ENCODE results near the gene SCN7A.

Gene SCN7A

GRCh38 chr2:166406374-166406773, 87.7 kb downstream of the SCN7A start:
- Histone ChIP-seq H3K27ac (ENCODE audit: low read depth, low read length) (no peak overlapping the region), H3K9me3 (ENCODE audit: control insufficient read depth in 1 of 2, low read length in 2 of 2) (no peaks in the 10 kb centered on the region), H3K27me3 (ENCODE audit: control insufficient read depth in 1 of 2, insufficient read depth in 2 of 2, low read length in 2 of 2) (no peaks in the 10 kb centered on the region), H3K9ac (ENCODE audit: low read depth in 1 of 2, low read length in 2 of 2) (no peak overlapping the region), H3K4me1 (ENCODE audit: control insufficient read depth in 1 of 2, insufficient read depth in 2 of 2, low read length in 2 of 2) (no peaks in the 10 kb centered on the region), H3K36me3 (ENCODE audit: control insufficient read depth in 1 of 2, insufficient read depth in 2 of 2, low read length in 2 of 2) (no peaks in the 10 kb centered on the region), H3K4me3 (ENCODE audit: low read depth in 1 of 2, low read length in 2 of 2) (no peak overlapping the region)

GRCh38 chr2:166405569-166405926, 88.5 kb downstream of the SCN7A start:
- Histone ChIP-seq H3K27ac (ENCODE audit: low read depth, low read length) (no peak overlapping the region), H3K9me3 (ENCODE audit: control insufficient read depth in 1 of 2, low read length in 2 of 2) (no peaks in the 10 kb centered on the region), H3K27me3 (ENCODE audit: control insufficient read depth in 1 of 2, insufficient read depth in 2 of 2, low read length in 2 of 2) (no peaks in the 10 kb centered on the region)

GRCh38 chr2:166404831-166405568, 89.0 kb downstream of the SCN7A start:
- no peak overlapping the region for H3K9ac ChIP-seq (ENCODE audit: low read depth in 1 of 2, low read length in 2 of 2)
- H3K36me3 ChIP-seq (ENCODE audit: control insufficient read depth in 1 of 2, insufficient read depth in 2 of 2, low read length in 2 of 2): no peaks in the 10 kb centered on the region
- H3K27me3 ChIP-seq (ENCODE audit: control insufficient read depth in 1 of 2, insufficient read depth in 2 of 2, low read length in 2 of 2): no peaks in the 10 kb centered on the region
- no peaks in the 10 kb centered on the region for H3K4me1 ChIP-seq (ENCODE audit: control insufficient read depth in 1 of 2, insufficient read depth in 2 of 2, low read length in 2 of 2)
- no peak overlapping the region for H3K4me3 ChIP-seq (ENCODE audit: low read depth in 1 of 2, low read length in 2 of 2)
- no peak overlapping the region for H3K27ac ChIP-seq (ENCODE audit: low read depth, low read length)
- no peaks in the 10 kb centered on the region for H3K9me3 ChIP-seq (ENCODE audit: control insufficient read depth in 1 of 2, low read length in 2 of 2)

More at GRCh38 chr2:166405569-166405926, 88.5 kb downstream of the SCN7A start:
- Histone ChIP-seq H3K4me1 (ENCODE audit: control insufficient read depth in 1 of 2, insufficient read depth in 2 of 2, low read length in 2 of 2) (no peaks in the 10 kb centered on the region), H3K36me3 (ENCODE audit: control insufficient read depth in 1 of 2, insufficient read depth in 2 of 2, low read length in 2 of 2) (no peaks in the 10 kb centered on the region), H3K4me3 (ENCODE audit: low read depth in 1 of 2, low read length in 2 of 2) (no peak overlapping the region), H3K9ac (ENCODE audit: low read depth in 1 of 2, low read length in 2 of 2) (no peak overlapping the region)

DNA sequence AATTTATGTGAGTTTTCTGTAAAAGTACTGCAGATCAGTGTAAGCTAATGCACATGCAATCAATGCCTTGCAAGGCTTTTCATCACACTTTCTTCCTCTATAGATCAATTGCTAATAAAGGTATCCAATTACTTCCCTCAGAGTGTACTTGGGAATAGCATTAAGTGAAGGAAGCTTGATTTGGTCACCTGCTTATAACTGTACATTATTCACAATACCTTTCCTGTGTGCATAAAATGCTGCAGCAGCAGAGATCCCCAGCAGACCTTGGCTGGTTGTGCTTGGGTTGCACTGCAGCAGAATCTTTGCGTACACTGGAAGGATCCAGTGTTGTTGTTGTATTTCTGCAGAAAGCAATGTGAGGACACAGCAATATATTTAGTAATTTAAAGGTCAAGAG, 99.8 kb downstream of the SCN7A start:
- no peak overlapping the region for H3K9ac ChIP-seq (ENCODE audit: low read depth in 1 of 2, low read length in 2 of 2)

DNA sequence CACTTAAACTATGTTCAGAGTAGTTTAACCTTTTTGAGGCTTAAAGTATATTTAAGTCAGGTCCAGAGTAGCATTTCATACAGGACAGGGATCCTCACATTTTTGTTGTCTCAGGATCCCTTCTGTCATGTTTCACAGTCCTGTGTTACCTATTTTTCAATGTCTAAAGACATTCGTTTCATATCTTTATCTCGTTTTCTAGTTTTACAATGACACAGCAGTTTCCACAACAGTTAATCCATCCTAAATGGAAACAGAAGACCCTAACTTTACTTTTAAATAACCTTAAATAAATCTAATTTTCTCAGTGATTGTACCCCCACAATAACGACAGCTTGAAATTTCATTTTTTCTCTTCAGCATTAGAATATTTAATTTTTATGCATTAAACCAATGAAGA, 101.0 kb downstream of the SCN7A start:
- Histone ChIP-seq H3K27me3 (ENCODE audit: control insufficient read depth in 1 of 2, insufficient read depth in 2 of 2, low read length in 2 of 2) (no peaks in the 10 kb centered on the region), H3K9ac (ENCODE audit: low read depth in 1 of 2, low read length in 2 of 2) (no peak overlapping the region), H3K4me3 (ENCODE audit: low read depth in 1 of 2, low read length in 2 of 2) (no peak overlapping the region), H3K27ac (ENCODE audit: low read depth, low read length) (no peak overlapping the region), H3K9me3 (ENCODE audit: control insufficient read depth in 1 of 2, low read length in 2 of 2) (no peaks in the 10 kb centered on the region), H3K36me3 (ENCODE audit: control insufficient read depth in 1 of 2, insufficient read depth in 2 of 2, low read length in 2 of 2) (no peaks in the 10 kb centered on the region), H3K4me1 (ENCODE audit: control insufficient read depth in 1 of 2, insufficient read depth in 2 of 2, low read length in 2 of 2) (no peaks in the 10 kb centered on the region)

More for the DNA sequence above, 99.8 kb downstream of the SCN7A start:
- Histone ChIP-seq H3K36me3 (ENCODE audit: control insufficient read depth in 1 of 2, insufficient read depth in 2 of 2, low read length in 2 of 2) (no peaks in the 10 kb centered on the region), H3K4me1 (ENCODE audit: control insufficient read depth in 1 of 2, insufficient read depth in 2 of 2, low read length in 2 of 2) (no peaks in the 10 kb centered on the region), H3K9me3 (ENCODE audit: control insufficient read depth in 1 of 2, low read length in 2 of 2) (no peaks in the 10 kb centered on the region), H3K27ac (ENCODE audit: low read depth, low read length) (no peak overlapping the region), H3K27me3 (ENCODE audit: control insufficient read depth in 1 of 2, insufficient read depth in 2 of 2, low read length in 2 of 2) (no peaks in the 10 kb centered on the region), H3K4me3 (ENCODE audit: low read depth in 1 of 2, low read length in 2 of 2) (no peak overlapping the region)

- H3K4me3 ChIP-seq (ENCODE audit: low read depth in 1 of 2, low read length in 2 of 2): no peak overlapping the region
- no peaks in the 10 kb centered on the region for H3K4me1 ChIP-seq (ENCODE audit: control insufficient read depth in 1 of 2, insufficient read depth in 2 of 2, low read length in 2 of 2)
- H3K9ac ChIP-seq (ENCODE audit: low read depth in 1 of 2, low read length in 2 of 2): no peak overlapping the region
- H3K9me3 ChIP-seq (ENCODE audit: control insufficient read depth in 1 of 2, low read length in 2 of 2): no peaks in the 10 kb centered on the region
- H3K36me3 ChIP-seq (ENCODE audit: control insufficient read depth in 1 of 2, insufficient read depth in 2 of 2, low read length in 2 of 2): no peaks in the 10 kb centered on the region
- H3K27me3 ChIP-seq (ENCODE audit: control insufficient read depth in 1 of 2, insufficient read depth in 2 of 2, low read length in 2 of 2): no peaks in the 10 kb centered on the region
- no peak overlapping the region for H3K27ac ChIP-seq (ENCODE audit: low read depth, low read length)
These were observed 105.5 kb downstream of the SCN7A start for GRCh38 chr2:166388481-166389070.

GRCh38 chr2:166385313-166385712, 108.7 kb downstream of the SCN7A start:
- Histone ChIP-seq H3K27me3 (ENCODE audit: control insufficient read depth in 1 of 2, insufficient read depth in 2 of 2, low read length in 2 of 2) (no peaks in the 10 kb centered on the region), H3K4me3 (ENCODE audit: low read depth in 1 of 2, low read length in 2 of 2) (no peak overlapping the region), H3K4me1 (ENCODE audit: control insufficient read depth in 1 of 2, insufficient read depth in 2 of 2, low read length in 2 of 2) (no peaks in the 10 kb centered on the region), H3K9me3 (ENCODE audit: control insufficient read depth in 1 of 2, low read length in 2 of 2) (no peaks in the 10 kb centered on the region), H3K36me3 (ENCODE audit: control insufficient read depth in 1 of 2, insufficient read depth in 2 of 2, low read length in 2 of 2) (no peaks in the 10 kb centered on the region), H3K27ac (ENCODE audit: low read depth, low read length) (no peak overlapping the region), H3K9ac (ENCODE audit: low read depth in 1 of 2, low read length in 2 of 2) (no peak overlapping the region)

- H3K4me3 ChIP-seq (ENCODE audit: low read depth in 1 of 2, low read length in 2 of 2): no peak overlapping the region
- no peak overlapping the region for H3K9ac ChIP-seq (ENCODE audit: low read depth in 1 of 2, low read length in 2 of 2)
- H3K27ac ChIP-seq (ENCODE audit: low read depth, low read length): no peak overlapping the region
- H3K36me3 ChIP-seq (ENCODE audit: control insufficient read depth in 1 of 2, insufficient read depth in 2 of 2, low read length in 2 of 2): no peaks in the 10 kb centered on the region
- no peaks in the 10 kb centered on the region for H3K9me3 ChIP-seq (ENCODE audit: control insufficient read depth in 1 of 2, low read length in 2 of 2)
- H3K27me3 ChIP-seq (ENCODE audit: control insufficient read depth in 1 of 2, insufficient read depth in 2 of 2, low read length in 2 of 2): no peaks in the 10 kb centered on the region
- H3K4me1 ChIP-seq (ENCODE audit: control insufficient read depth in 1 of 2, insufficient read depth in 2 of 2, low read length in 2 of 2): no peaks in the 10 kb centered on the region
These were observed 109.3 kb downstream of the SCN7A start for GRCh38 chr2:166384774-166385173.

DNA sequence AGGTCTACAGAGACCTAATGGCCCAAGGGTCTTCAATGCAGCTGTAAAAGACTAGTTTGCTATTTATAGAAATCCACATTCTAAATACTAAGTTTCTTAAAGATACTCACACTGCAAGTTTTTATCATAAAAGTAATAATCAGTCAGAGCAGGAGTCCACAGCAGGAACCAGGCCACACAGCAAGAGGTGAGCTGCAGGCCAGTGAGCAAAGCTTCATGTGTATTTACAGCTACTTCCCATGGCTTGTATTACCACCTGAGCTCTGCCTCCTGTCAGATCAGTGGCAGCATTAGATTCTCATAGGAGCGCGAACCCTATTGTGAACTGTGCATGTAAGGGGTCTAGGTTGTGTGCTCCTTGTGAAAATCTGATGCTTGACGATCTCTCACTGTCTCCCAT, 111.6 kb downstream of the SCN7A start:
- H3K27ac ChIP-seq (ENCODE audit: low read depth, low read length): no peak overlapping the region
- H3K27me3 ChIP-seq (ENCODE audit: control insufficient read depth in 1 of 2, insufficient read depth in 2 of 2, low read length in 2 of 2): no peaks in the 10 kb centered on the region
- H3K9ac ChIP-seq (ENCODE audit: low read depth in 1 of 2, low read length in 2 of 2): no peak overlapping the region
- H3K4me3 ChIP-seq (ENCODE audit: low read depth in 1 of 2, low read length in 2 of 2): no peak overlapping the region
- H3K9me3 ChIP-seq (ENCODE audit: control insufficient read depth in 1 of 2, low read length in 2 of 2): no peaks in the 10 kb centered on the region
- H3K36me3 ChIP-seq (ENCODE audit: control insufficient read depth in 1 of 2, insufficient read depth in 2 of 2, low read length in 2 of 2): no peaks in the 10 kb centered on the region
- H3K4me1 ChIP-seq (ENCODE audit: control insufficient read depth in 1 of 2, insufficient read depth in 2 of 2, low read length in 2 of 2): no peaks in the 10 kb centered on the region

DNA sequence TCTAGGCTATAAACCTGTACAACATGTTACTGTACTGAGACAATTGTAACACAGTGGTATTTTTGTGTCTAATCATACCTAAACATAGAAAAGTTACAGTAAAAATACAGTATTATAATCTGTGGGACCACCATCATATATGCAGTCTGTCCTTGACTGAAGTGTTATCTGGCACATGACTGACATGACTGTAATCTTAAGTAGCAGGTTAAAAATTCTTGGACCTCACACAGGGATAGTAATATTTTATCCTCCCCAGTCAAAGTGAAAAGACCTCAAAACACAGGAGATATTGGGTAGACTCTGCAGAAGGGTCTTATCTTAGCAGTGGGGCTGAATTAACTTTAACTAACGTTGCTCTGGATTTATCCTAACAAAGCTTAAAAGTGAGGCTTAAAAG, 113.4 kb downstream of the SCN7A start:
- Histone ChIP-seq H3K27me3 (ENCODE audit: control insufficient read depth in 1 of 2, insufficient read depth in 2 of 2, low read length in 2 of 2) (peaks cover 0 to 4% of the 10 kb centered on the region in 2 donors), H3K9me3 (ENCODE audit: control insufficient read depth in 1 of 2, low read length in 2 of 2) (no peaks in the 10 kb centered on the region), H3K27ac (ENCODE audit: low read depth, low read length) (no peak overlapping the region), H3K4me3 (ENCODE audit: low read depth in 1 of 2, low read length in 2 of 2) (no peak overlapping the region), H3K4me1 (ENCODE audit: control insufficient read depth in 1 of 2, insufficient read depth in 2 of 2, low read length in 2 of 2) (peaks cover 3 to 5% of the 10 kb centered on the region in 2 donors), H3K9ac (ENCODE audit: low read depth in 1 of 2, low read length in 2 of 2) (no peak overlapping the region), H3K36me3 (ENCODE audit: control insufficient read depth in 1 of 2, insufficient read depth in 2 of 2, low read length in 2 of 2) (no peaks in the 10 kb centered on the region)
